Liver (tissue), 9 donors: ENCODE results near the gene SLC5A6. TPM values are rescaled to one million over a fixed set of nuclear protein-coding genes. Genes with fewer than 3 reads are reported as not detected.

Source experiments
- DNase-seq: peaks from one replicate; pipeline ENCODE4 v3.0.0-alpha.2; 2017; ENCODE audit warnings: low spot score
- H3K27ac ChIP-seq, 2 donors: one replicate each; pipeline ENCODE4 v1.7.0; 2013; ENCODE audit warnings: inconsistent platforms in 2 of 2, low read length in 2 of 2, control low read depth in 1 of 2, low read depth in 1 of 2, mild to moderate bottlenecking in 1 of 2
- H3K27me3 ChIP-seq, 4 donors: one replicate each; pipeline versions ENCODE4 v1.6.1 to v1.7.0; 2013; ENCODE audit warnings: low read length in 3 of 4, inconsistent platforms in 1 of 4, mild to moderate bottlenecking in 1 of 4, moderate library complexity in 1 of 4; ENCODE audit not compliant: control insufficient read depth in 4 of 4, insufficient read depth in 4 of 4
- H3K36me3 ChIP-seq, 4 donors: one replicate each; pipeline versions ENCODE4 v1.6.1 to v1.7.0; 2013; ENCODE audit warnings: low read length in 3 of 4, mild to moderate bottlenecking in 3 of 4, low read depth in 1 of 4, moderate library complexity in 1 of 4; ENCODE audit not compliant: control insufficient read depth in 4 of 4, insufficient read depth in 3 of 4
- H3K4me1 ChIP-seq, 4 donors: one replicate each; pipeline versions ENCODE4 v1.6.1 to v1.7.0; 2013; ENCODE audit warnings: low read length in 3 of 4, mild to moderate bottlenecking in 3 of 4, moderate library complexity in 1 of 4; ENCODE audit not compliant: control insufficient read depth in 4 of 4, insufficient read depth in 4 of 4
- H3K4me3 ChIP-seq, 3 donors: one replicate each; pipeline versions ENCODE4 v1.6.1 to v1.7.0; 2013; ENCODE audit warnings: low read length in 3 of 3, control low read depth in 1 of 3, low read depth in 1 of 3, mild to moderate bottlenecking in 1 of 3
- H3K9ac ChIP-seq, 2 donors: one replicate each; pipeline ENCODE4 v1.7.0; 2013; ENCODE audit warnings: low read length in 2 of 2, mild to moderate bottlenecking in 2 of 2, moderate library complexity in 2 of 2, control low read depth in 1 of 2, low read depth in 1 of 2
- H3K9me3 ChIP-seq, 4 donors: one replicate each; pipeline versions ENCODE4 v1.6.1 to v1.7.0; 2013; ENCODE audit warnings: low read length in 3 of 4; ENCODE audit not compliant: control insufficient read depth in 4 of 4
- EGR1 ChIP-seq, 2 donors: IDR thresholded peaks; 2 replicates each; pipeline ENCODE4 v1.6.1; 2016 to 2018; ENCODE audit warnings: antibody characterized with exemption in 2 of 2, low read depth in 2 of 2
- GABPA ChIP-seq, 2 donors: IDR thresholded peaks in 1 of 2; conservative IDR thresholded peaks in 1 of 2; 2 replicates each; pipeline ENCODE4 v1.6.1; 2016; ENCODE audit warnings: antibody characterized with exemption in 2 of 2, mild to moderate bottlenecking in 1 of 2, moderate library complexity in 1 of 2
- HNF4A ChIP-seq, 2 donors: conservative IDR thresholded peaks; 2 replicates each; pipeline ENCODE4 v1.6.1; 2016; ENCODE audit warnings: antibody characterized with exemption in 2 of 2, mild to moderate bottlenecking in 2 of 2
- HNF4G ChIP-seq: IDR thresholded peaks from 2 replicates; pipeline ENCODE4 v1.6.1; 2016; ENCODE audit warnings: antibody characterized with exemption
- RXRA ChIP-seq, 2 donors: IDR thresholded peaks; 2 replicates each; pipeline ENCODE4 v1.6.1; 2017 to 2018; ENCODE audit warnings: antibody characterized with exemption in 2 of 2, mild to moderate bottlenecking in 1 of 2
- whole genome bisulfite sequencing: extraction: QIAGEN DNeasy Blood & Tissue Kit; methylation state at CpG from one replicate; pipeline ENCODE4 v1.1.7; 2013; 5-methylcytosine and 5-hydroxymethylcytosine counted together
- polyA plus RNA-seq, 2 donors: library from polyadenylated mRNA; stranded (reverse) in 1 of 2; unstranded in 1 of 2; fragments of 200-250 nt in 1 of 2; fragments of >200 nt in 1 of 2; fragmentation: Nextera tagmentation in 1 of 2; extraction: Ambion mirVana in 1 of 2; gene quantifications; one replicate each; pipeline versions ENCODE4 v1.2.1 to v1.2.3, GENCODE V29; 2013 to 2015
- total RNA-seq, 2 donors: library from RNA; depleted of rRNA; stranded (reverse); fragments of >200 nt; gene quantifications; one replicate each; pipeline ENCODE4 v1.2.3, GENCODE V29; 2014
- TF ChIP-seq, protein P1 (sequence below): IDR thresholded peaks from 2 replicates; pipeline ENCODE4 v1.6.1; 2016; ENCODE audit warnings: antibody characterized with exemption, mild to moderate bottlenecking
- TF ChIP-seq, protein P2 (sequence below): IDR thresholded peaks from 2 replicates; pipeline ENCODE4 v1.6.1; 2016; ENCODE audit warnings: antibody characterized with exemption
- TF ChIP-seq, protein P3 (sequence below): IDR thresholded peaks from 2 replicates; pipeline ENCODE4 v1.6.1; 2016; ENCODE audit warnings: antibody characterized with exemption
- TF ChIP-seq, protein P4 (sequence below): IDR thresholded peaks from 2 replicates; pipeline ENCODE4 v1.6.1; 2016; ENCODE audit warnings: antibody characterized with exemption
- TF ChIP-seq, protein P5 (sequence below): fragments of 150-350 bp; IDR thresholded peaks from 2 replicates; pipeline ENCODE4 v1.5.1; 2017; ENCODE audit warnings: improper control_type of control experiment, low read depth, low read length; ENCODE audit not compliant: missing input control
- donor health status: healthy.
- donor health status: healthy.
- donor health status: healthy.
- donor health status: healthy.
- donor health status: healthy.

SLC5A6 gene
- total and polyA plus RNA-seq, 4 donors, result 12.5 to 217 (median 73.0) TPM

DNA sequence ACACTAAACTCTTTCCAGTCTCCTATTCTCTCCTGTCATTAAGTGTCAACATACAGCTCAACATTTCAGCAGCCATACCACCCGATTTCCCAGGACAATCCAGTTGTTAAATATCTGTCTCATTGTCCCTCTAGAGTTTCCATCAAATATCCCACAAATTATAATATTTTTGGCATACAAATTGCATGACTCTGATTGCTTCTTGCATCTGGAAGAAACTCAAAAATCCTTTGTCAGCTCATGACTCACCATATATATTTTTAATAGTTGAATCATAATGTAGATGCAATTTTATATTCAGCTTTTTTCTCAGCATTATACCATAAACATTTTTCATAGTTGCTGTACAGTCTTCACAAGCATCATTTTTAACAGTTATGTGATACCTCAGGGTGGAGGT is 43.6 kb upstream of the SLC5A6 start (continued):
- TF ChIP-seq, protein P1, sequence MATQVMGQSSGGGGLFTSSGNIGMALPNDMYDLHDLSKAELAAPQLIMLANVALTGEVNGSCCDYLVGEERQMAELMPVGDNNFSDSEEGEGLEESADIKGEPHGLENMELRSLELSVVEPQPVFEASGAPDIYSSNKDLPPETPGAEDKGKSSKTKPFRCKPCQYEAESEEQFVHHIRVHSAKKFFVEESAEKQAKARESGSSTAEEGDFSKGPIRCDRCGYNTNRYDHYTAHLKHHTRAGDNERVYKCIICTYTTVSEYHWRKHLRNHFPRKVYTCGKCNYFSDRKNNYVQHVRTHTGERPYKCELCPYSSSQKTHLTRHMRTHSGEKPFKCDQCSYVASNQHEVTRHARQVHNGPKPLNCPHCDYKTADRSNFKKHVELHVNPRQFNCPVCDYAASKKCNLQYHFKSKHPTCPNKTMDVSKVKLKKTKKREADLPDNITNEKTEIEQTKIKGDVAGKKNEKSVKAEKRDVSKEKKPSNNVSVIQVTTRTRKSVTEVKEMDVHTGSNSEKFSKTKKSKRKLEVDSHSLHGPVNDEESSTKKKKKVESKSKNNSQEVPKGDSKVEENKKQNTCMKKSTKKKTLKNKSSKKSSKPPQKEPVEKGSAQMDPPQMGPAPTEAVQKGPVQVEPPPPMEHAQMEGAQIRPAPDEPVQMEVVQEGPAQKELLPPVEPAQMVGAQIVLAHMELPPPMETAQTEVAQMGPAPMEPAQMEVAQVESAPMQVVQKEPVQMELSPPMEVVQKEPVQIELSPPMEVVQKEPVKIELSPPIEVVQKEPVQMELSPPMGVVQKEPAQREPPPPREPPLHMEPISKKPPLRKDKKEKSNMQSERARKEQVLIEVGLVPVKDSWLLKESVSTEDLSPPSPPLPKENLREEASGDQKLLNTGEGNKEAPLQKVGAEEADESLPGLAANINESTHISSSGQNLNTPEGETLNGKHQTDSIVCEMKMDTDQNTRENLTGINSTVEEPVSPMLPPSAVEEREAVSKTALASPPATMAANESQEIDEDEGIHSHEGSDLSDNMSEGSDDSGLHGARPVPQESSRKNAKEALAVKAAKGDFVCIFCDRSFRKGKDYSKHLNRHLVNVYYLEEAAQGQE, result no peak
- no peak for TF ChIP-seq EGR1 (IDR thresholded peaks at IDR 0.05; ENCODE audit: low read depth in 2 of 2)

DNA sequence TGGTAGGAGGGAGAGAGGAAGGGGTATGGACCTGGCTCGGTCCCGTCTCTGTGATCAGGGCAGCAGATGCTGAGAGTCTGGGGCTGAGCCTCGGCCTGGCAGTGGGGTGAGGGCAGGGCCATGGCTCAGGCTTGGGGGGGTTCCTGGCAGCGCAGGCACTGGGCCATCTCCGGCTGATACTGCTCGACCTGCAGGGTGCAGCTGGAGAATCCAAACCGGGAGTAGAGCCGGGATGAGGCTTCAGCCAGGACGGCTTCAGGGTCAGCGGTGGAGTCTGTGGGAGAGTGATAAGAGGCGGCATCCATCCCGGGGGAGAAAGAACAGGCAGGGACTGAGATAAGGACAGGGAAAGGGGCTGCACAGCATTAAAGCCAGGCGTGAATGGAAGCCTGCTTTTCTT is 43.1 kb upstream of the SLC5A6 start:
- Histone ChIP-seq H3K36me3 (no peaks in the 10 kb centered on the region), H3K27me3 (peaks cover 0 to 9% (median 0%) of the 10 kb centered on the region in 4 donors), H3K4me3 (no peak overlapping the region), H3K4me1 (peaks cover 0 to 1% (median under 1%) of the 10 kb centered on the region in 4 donors), H3K27ac (no peak overlapping the region), H3K9ac (no peak overlapping the region), H3K9me3 (no peaks in the 10 kb centered on the region)
- no peak for DNase-seq
- 37% methylated on average over 13 of the region's 13 CpGs for whole genome bisulfite sequencing
- TF ChIP-seq HNF4A (conservative IDR thresholded peaks at IDR 0.05), result no peak
- TF ChIP-seq HNF4G, result no peak
- TF ChIP-seq, protein P2, sequence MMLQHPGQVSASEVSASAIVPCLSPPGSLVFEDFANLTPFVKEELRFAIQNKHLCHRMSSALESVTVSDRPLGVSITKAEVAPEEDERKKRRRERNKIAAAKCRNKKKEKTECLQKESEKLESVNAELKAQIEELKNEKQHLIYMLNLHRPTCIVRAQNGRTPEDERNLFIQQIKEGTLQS, result no peak
- TF ChIP-seq, protein P3, sequence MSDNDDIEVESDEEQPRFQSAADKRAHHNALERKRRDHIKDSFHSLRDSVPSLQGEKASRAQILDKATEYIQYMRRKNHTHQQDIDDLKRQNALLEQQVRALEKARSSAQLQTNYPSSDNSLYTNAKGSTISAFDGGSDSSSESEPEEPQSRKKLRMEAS, result no peak

DNA sequence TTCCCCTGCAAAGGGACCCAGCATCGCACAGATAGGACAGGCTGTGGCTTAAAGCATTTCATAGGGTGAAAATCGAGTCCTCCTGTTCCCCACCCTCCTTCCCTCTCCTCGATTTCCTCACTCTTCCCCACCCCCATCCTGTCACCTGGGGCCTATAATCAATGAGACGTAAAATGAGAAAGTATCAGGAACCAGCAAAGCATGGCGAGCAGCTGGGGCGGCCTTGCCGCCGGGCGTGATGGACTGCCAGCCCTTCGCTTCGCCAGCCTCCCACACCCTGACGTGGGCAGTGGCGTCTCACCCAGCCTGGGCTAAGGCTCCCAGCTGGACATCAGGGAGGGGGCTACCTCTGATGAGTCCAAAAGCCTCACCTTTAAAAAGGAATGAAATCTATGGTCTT is 39.7 kb upstream of the SLC5A6 start:
- H3K27me3 ChIP-seq, result peaks cover 0 to 2% (median 0%) of the 10 kb centered on the region in 4 donors
- H3K4me3 ChIP-seq, result no peak overlapping the region
- H3K27ac ChIP-seq, result no peak overlapping the region
- 86% methylated on average over 13 of the region's 13 CpGs for WGBS
- no peak overlapping the region for H3K9ac ChIP-seq
- H3K36me3 ChIP-seq, result no peaks in the 10 kb centered on the region
- no peak for DNase-seq
- TF ChIP-seq GABPA (IDR thresholded peaks at IDR 0.05 in 1 of 2, conservative IDR thresholded peaks at IDR 0.05 in 1 of 2) (no peak), HNF4G (no peak), EGR1 (IDR thresholded peaks at IDR 0.05; ENCODE audit: low read depth in 2 of 2) (no peak), HNF4A (conservative IDR thresholded peaks at IDR 0.05) (no peak), RXRA (IDR thresholded peaks at IDR 0.05) (no peak)
- TF ChIP-seq, protein P4, sequence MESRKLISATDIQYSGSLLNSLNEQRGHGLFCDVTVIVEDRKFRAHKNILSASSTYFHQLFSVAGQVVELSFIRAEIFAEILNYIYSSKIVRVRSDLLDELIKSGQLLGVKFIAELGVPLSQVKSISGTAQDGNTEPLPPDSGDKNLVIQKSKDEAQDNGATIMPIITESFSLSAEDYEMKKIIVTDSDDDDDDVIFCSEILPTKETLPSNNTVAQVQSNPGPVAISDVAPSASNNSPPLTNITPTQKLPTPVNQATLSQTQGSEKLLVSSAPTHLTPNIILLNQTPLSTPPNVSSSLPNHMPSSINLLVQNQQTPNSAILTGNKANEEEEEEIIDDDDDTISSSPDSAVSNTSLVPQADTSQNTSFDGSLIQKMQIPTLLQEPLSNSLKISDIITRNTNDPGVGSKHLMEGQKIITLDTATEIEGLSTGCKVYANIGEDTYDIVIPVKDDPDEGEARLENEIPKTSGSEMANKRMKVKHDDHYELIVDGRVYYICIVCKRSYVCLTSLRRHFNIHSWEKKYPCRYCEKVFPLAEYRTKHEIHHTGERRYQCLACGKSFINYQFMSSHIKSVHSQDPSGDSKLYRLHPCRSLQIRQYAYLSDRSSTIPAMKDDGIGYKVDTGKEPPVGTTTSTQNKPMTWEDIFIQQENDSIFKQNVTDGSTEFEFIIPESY, result no peak
- TF ChIP-seq, protein P5, sequence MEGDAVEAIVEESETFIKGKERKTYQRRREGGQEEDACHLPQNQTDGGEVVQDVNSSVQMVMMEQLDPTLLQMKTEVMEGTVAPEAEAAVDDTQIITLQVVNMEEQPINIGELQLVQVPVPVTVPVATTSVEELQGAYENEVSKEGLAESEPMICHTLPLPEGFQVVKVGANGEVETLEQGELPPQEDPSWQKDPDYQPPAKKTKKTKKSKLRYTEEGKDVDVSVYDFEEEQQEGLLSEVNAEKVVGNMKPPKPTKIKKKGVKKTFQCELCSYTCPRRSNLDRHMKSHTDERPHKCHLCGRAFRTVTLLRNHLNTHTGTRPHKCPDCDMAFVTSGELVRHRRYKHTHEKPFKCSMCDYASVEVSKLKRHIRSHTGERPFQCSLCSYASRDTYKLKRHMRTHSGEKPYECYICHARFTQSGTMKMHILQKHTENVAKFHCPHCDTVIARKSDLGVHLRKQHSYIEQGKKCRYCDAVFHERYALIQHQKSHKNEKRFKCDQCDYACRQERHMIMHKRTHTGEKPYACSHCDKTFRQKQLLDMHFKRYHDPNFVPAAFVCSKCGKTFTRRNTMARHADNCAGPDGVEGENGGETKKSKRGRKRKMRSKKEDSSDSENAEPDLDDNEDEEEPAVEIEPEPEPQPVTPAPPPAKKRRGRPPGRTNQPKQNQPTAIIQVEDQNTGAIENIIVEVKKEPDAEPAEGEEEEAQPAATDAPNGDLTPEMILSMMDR, result no peak
- TF ChIP-seq, protein P2, result no peak
- no peaks in the 10 kb centered on the region for H3K9me3 ChIP-seq
- peaks cover 0 to 7% (median 3%) of the 10 kb centered on the region in 4 donors for H3K4me1 ChIP-seq
